Right lobe of liver (tissue), 6 donors: ENCODE measurements around the gene HECTD3. TPM values are rescaled to one million over a fixed set of nuclear protein-coding genes. Genes with fewer than 3 reads are reported as not detected.

Experiments used
- ATAC-seq, 4 donors: fragments of 200-7000 bp; cut with Tn5 transposase; one replicate each; pipeline ENCODE4 v1.9.1; 2020; ENCODE audit warnings: mild to moderate bottlenecking in 4 of 4, moderate library complexity in 4 of 4
- DNase-seq, 3 donors: peaks; one replicate each; pipeline ENCODE4 v3.0.0-alpha.2; 2020
- H3K27ac ChIP-seq, 3 donors: fragments of 200-600 bp; one replicate each; pipeline ENCODE4 v1.8.0; 2022
- H3K27me3 ChIP-seq, 2 donors: fragments of 200-600 bp; one replicate each; pipeline ENCODE4 v1.8.0; 2022
- H3K36me3 ChIP-seq, 4 donors: fragments of 200-600 bp; sonication (generic) in 1 of 4; one replicate each; pipeline versions ENCODE4 v1.5.1 to v1.8.0; 2017 to 2022; ENCODE audit warnings: control low read depth in 1 of 4
- H3K4me1 ChIP-seq, 4 donors: fragments of 200-600 bp; sonication (generic) in 1 of 4; one replicate each; pipeline versions ENCODE4 v1.5.1 to v1.8.0; 2017 to 2022; ENCODE audit warnings: control low read depth in 1 of 4
- H3K4me3 ChIP-seq, 3 donors: fragments of 200-600 bp; one replicate each; pipeline ENCODE4 v1.8.0; 2022
- H3K9me3 ChIP-seq, 4 donors: fragments of 200-600 bp; sonication (generic) in 1 of 4; one replicate each; pipeline versions ENCODE4 v1.5.1 to v1.8.0; 2017 to 2022; ENCODE audit warnings: control low read depth in 1 of 4
- CTCF ChIP-seq, 4 donors: fragments of 200-600 bp in 3 of 4; fragments of 450-650 bp in 1 of 4; IDR thresholded peaks; one replicate each; pipeline versions ENCODE4 v1.5.1 to v1.8.0; 2016 to 2022; ENCODE audit warnings: antibody characterized with exemption in 4 of 4, mild to moderate bottlenecking in 2 of 4
- POLR2A ChIP-seq: fragments of 450-650 bp; IDR thresholded peaks from one replicate; pipeline ENCODE4 v1.6.1; 2017; ENCODE audit warnings: antibody characterized with exemption, mild to moderate bottlenecking
- WGBS: methylation state at CpG from one replicate; pipeline ENCODE4 v1.1.6; 2018; ENCODE audit warnings: low coverage, low lambda C conversion rate; ENCODE audit not compliant: insufficient coverage; ENCODE audit errors: missing lambda C conversion rate; 5-methylcytosine and 5-hydroxymethylcytosine counted together
- intact Hi-C, 2 donors: fragments of 100-400 bp; cut with DNase I; formaldehyde crosslinking; loops; one replicate each; pipeline versions ENCODE4 v1.11.2 to v1.14.1; 2022
- long read RNA-seq: library from polyadenylated mRNA; unstranded; transcript quantifications from one replicate; pipeline ENCODE4 v2.0.0, GENCODE V29; 2019
- total RNA-seq, 6 experiments: library from RNA; depleted of rRNA in 2 of 6; stranded (reverse); fragments of >200 nt in 2 of 6; fragmentation: NEBNext Ultra II Directional in 3 of 6; extraction: Animal tissue kit (Norgen Biotek cat#: 25700) in 3 of 6; gene quantifications; one replicate each; pipeline versions ENCODE4 v1.1.0 to v1.2.4, GENCODE V29; 2016 to 2023
- donor health status: DM: no; HTN: yes; CAD: no.
- donor health status: DM: no; HTN: no; CAD: no.
- donor health status: DM: no; HTN: no; CAD: no.
- donor health status: DM: no; HTN: yes; CAD: no.
- donor health status: DM: no; HTN: yes; CAD: no.

Gene HECTD3
- 10 to 100 TPM; 26.8 to 38.2 (median 29.1) TPM for total RNA-seq
- long read RNA-seq, partial matches to known transcripts: 0 of 2 reads
- long read RNA-seq, other reads (novel, unspliced or antisense): 1 of 2 reads

GRCh38 chr1:45010855-45011811 lies at the start of gene HECTD3:
HECTD3 (minus strand) TSS chr1:45011324; CDS start chr1:45011257, 67 bp downstream.
- no peaks in the 10 kb centered on the region for H3K9me3 ChIP-seq
- peaks cover 0 to 29% (median 14%) of the 10 kb centered on the region in 4 donors for H3K4me1 ChIP-seq
- peaks cover 3 to 50% (median 27%) of the 10 kb centered on the region in 4 donors for H3K36me3 ChIP-seq
- intact Hi-C loops: loop anchor here in 1 of 2 donors (10.0 kb wide), 1 partner anchor 484 kb away; the partner anchor contains the start of gene TESK2
- TF ChIP-seq POLR2A (peak; percentile 29), CTCF (IDR thresholded peaks at IDR 0.05) (no peak)
- WGBS: 7% methylated on average over 4 of the region's 62 CpGs
- DNase-seq (peak; percentile 88 to 91 (median 90)), ATAC-seq (peak; percentile 73 to 86 (median 79))
- no peaks in the 10 kb centered on the region for H3K27me3 ChIP-seq
- peak within 1 kb of the TSS; percentile 48 to 75 (median 72) for H3K27ac ChIP-seq
- peak within 1 kb of the TSS; percentile 87 to 100 (median 92) for H3K4me3 ChIP-seq

- Histone ChIP-seq H3K9me3 (no peaks in the 10 kb centered on the region), H3K27me3 (no peaks in the 10 kb centered on the region), H3K4me1 (no peaks in the 10 kb centered on the region), H3K36me3 (no peaks in the 10 kb centered on the region), H3K27ac (no peak overlapping the region), H3K4me3 (no peak overlapping the region)
- DNase-seq (no peak), ATAC-seq (no peak)
- 79% methylated on average over 2 of the region's 2 CpGs for WGBS
- intact Hi-C loops: no loop called here
- no peak for TF ChIP-seq POLR2A
- TF ChIP-seq CTCF (IDR thresholded peaks at IDR 0.05): no peak
Measured at GRCh38 chr1:45059829-45060228, 48.7 kb upstream of the HECTD3 start.

GRCh38 chr1:45057542-45057941 lies 46.4 kb upstream of the HECTD3 start:
- Histone ChIP-seq H3K4me1 (no peaks in the 10 kb centered on the region), H3K27ac (no peak overlapping the region), H3K36me3 (no peaks in the 10 kb centered on the region), H3K27me3 (no peaks in the 10 kb centered on the region), H3K4me3 (no peak overlapping the region), H3K9me3 (no peaks in the 10 kb centered on the region)
- intact Hi-C loops: no loop called here
- ATAC-seq (no peak), DNase-seq (no peak)
- no peak for TF ChIP-seq CTCF (IDR thresholded peaks at IDR 0.05)
- TF ChIP-seq POLR2A: no peak
- 71% methylated on average over 1 of the region's 1 CpG for WGBS

GRCh38 chr1:45051005-45051772 lies 40.1 kb upstream of the HECTD3 start:
- ATAC-seq: no peak
- DNase-seq: no peak
- Histone ChIP-seq H3K4me3 (no peak overlapping the region), H3K9me3 (no peaks in the 10 kb centered on the region), H3K36me3 (no peaks in the 10 kb centered on the region), H3K4me1 (no peaks in the 10 kb centered on the region), H3K27me3 (no peaks in the 10 kb centered on the region), H3K27ac (no peak overlapping the region)
- WGBS: 33% methylated on average over 1 of the region's 2 CpGs
- intact Hi-C loops: no loop called here
- TF ChIP-seq CTCF (IDR thresholded peaks at IDR 0.05): no peak
- TF ChIP-seq POLR2A: no peak
